EL (cell line): ENCODE measurements around the gene ZNF189.

Experiments used
- DNase-seq: peaks from one replicate; pipeline ENCODE4 v3.0.0-alpha.2; 2016

ZNF189 gene

DNA sequence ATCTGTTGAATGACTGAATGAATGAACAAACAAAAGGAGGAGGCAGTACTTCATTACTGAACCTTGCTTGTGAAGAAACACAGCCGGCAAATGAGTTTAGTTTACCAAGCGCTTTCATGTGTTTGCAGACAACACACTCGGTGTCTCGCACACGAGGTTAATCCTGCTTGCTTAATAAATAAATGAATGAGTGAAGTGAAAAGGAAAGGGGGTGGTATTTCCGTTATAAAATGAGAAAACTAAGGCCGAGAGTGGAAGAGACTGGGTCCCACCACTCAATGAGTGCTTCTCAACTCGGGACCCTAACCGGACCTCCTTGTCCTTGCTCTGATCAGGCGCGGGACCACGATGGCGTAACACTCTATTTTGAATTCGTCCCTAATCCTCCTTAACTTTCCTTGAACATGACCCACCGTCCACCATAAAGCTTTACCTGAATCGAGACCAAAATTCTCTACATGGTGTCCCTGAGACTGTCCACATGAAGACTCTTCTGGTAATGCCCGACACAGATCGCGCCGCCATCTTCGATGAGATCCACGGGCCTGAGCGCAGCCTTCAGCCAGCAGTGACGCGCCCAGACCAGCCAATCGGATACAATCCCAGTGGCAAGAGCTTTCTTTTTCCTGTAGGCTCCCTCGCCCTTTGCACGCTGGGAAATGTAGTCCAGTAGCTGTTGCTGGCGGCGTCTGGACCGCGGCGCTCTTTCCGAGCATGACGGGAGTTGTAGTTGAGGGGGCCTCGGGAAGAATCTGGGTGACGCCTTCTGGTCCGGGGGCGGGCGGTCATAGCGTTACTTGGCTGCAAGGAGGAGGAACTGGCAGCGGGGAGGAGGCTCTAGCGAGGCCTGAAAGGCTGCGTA is at the start of gene ZNF189, which contains the start of gene MRPL50:
TSS of gene ZNF189 (plus strand) at position 784 of the 862 bp plus-strand sequence. CDS start 306 bp downstream, outside the sequence.
TSS of gene MRPL50 (minus strand) at position 551 of the 862 bp plus-strand sequence. CDS start at position 525, 26 bp downstream.
- peak; percentile 99 for DNase-seq

DNA sequence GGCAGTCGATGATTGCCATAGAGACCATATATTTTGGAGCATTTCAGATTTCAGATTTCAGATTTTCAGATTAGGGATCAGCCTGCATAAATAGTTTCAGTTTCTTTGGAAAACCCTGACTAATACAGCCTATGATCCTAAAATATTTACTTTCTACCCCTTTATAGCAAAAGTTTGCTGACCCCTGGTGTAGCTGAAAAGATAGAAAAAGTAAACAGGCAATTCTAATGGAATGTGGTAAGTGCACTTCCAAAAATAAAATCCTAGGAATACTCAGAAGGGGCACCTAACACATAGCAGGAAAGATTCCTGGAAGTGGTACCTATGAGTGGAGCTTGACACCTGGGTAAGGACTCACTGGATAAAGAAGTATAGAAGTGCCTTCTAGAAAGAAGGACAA is 48.4 kb upstream of the ZNF189 start:
- no peak for DNase-seq

- no peak for DNase-seq
Observed at GRCh38 chr9:101352892-101353463, 45.7 kb upstream of the ZNF189 start.

DNA sequence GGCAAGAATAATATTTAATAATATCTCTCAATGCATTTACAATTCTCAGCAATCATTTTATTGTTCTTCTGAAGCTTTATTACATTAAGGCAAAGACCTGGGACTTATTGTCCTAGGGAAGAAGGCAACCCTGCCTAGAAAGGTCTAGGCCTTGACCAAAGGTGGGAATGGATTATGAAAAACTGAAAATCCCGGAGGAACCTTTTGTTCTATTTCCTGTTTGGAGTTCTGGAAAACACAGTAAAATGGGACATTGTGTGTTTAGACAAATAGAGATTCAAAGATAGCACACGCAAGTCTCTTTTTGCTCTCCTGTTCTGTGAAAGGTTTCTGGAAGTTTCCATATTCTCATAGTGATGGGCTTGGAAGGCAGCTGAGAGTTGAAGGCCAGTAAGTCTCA is 45.0 kb upstream of the ZNF189 start:
- no peak for DNase-seq

DNA sequence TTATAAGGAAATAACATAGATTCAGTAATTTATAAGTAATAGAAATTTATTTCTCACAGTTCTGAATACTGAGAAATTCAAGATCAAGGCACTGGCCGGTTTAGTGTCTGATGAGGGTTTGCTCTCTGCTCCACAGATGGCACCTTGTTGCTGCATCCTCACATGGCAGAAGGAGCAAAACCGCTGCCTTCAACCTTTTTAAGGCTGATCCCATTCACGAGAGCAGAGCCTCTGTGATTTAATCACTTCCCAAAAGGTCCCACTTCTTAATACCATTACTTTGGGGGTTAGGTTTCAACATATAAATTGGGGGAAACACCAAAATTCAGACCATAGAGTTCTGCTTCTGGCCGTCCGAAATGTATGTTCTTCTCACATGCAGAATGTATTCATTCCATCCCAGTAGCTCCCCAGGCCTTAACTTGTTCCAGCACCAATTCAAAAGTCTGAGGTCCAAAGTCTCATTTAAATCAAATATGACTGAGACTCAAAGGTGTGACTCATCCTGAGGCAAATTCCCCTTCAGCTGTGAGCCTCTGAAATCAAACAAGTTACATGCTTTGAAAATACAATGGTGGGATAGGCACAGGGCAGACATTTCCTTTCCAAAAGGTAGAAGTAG is 44.4 kb upstream of the ZNF189 start:
- DNase-seq: no peak

GRCh38 chr9:101354765-101355708 is 43.6 kb upstream of the ZNF189 start:
- no peak for DNase-seq

DNA sequence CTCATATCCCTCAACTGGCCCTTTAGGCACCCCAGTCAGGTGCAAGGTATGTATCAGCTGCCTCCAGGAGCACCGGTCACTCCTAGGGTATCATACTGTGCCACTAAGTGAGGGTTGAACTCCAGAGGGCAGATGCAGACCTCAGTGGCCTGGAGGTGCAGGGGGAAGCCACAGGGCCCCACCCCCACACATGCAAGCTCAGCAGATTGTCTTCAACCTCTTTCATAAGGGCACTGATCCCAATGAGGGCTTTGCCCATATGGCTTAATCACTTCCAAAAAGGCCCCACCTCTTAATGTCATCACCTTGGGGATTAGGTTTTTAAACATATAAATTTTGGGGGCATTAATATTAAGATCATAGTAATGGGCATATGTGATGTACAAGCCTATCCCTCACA is 42.0 kb upstream of the ZNF189 start:
- no peak for DNase-seq

DNA sequence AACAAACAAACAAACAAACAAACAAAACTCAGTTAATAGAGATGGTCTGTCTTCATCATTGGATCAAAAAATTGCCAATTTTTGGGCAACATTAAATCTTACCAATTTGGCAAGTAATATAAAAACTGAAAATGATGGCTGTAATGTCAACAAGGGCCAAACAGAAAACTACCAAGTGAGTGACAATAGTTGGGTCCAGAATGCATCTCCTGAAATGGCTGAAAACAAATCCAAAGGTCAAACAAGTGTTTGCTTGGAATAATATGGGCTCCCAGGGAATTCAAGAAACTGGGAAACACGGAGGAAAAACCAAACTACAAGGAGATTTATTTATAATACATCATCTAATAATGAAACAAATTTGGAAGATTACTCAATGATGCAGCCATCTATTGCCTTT is 39.0 kb upstream of the ZNF189 start:
- no peak for DNase-seq

- no peak for DNase-seq
Observed at GRCh38 chr9:101360647-101361046, 38.0 kb upstream of the ZNF189 start.

- no peak for DNase-seq
Observed at GRCh38 chr9:101362450-101362849, 36.2 kb upstream of the ZNF189 start.

DNA sequence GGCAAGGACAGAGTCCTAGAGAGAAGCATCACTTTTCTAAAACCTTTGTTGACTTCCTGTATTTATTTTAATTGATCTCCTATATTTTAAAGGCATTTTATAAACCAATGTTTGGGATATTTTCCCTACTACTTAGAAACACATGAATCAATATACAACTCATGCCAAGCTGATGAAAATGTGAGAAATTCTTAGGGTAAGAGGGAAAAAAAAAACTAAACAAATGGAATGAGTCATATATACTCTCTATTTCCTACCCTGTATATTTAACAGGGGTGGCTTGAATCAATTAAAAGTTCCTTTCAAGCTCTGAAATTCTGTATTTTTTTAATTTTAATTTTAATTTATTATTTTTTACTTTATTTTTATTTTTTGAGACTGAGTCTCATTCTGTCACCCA is 33.5 kb upstream of the ZNF189 start:
- DNase-seq: peak; percentile 39

DNA sequence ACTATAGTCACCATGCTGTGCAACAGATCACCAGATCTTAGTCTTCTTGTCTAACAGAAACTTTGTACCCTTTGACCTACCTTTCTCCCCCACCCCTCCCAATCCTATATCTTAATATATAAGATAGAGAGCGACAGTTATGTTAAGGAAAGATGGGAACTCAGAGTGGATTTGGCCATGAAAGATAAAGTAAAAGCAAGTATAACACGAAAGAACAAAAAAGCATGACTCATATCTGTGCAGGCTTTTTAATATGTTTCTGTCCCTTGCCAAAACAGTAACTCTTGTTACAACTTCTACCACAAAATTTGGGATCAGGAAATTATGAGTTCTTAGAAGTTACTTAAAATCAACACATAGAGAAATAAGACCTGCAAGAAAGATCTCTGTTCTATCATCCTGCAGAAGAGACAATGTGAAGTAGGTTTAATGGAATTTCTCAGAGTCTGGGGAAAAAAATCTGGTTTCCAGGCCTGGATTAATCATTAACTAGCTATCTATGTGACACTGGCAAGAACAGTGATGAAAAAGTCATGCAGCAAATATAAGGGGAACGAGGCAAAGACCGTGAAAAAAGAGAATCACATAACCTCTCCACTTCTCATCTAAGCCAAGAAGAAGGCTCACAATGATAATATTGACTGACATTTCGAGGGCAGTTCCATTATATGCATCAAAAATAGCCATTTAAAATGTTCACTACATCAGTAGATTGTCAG is 32.5 kb upstream of the ZNF189 start:
- DNase-seq: peak; percentile 34

DNA sequence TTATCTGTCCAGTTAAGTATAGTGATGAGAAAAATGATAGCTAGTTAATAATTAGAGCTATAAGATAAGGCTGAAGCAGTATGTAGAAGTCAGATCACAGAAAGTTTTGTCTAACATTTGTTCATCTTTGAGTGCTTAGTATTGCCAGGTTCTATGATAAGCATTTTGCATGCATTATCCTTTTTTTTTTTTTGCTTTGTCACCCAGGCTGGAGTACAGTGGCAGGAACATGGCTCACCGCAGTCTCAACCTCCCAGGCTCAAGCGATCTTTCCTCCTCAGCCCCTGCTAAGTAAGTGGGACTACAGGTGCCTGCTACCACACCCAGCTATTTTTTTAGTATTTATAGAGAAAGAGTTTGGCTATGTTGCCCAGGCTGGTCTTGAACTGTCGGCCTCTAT is 31.3 kb upstream of the ZNF189 start:
- DNase-seq: no peak

DNA sequence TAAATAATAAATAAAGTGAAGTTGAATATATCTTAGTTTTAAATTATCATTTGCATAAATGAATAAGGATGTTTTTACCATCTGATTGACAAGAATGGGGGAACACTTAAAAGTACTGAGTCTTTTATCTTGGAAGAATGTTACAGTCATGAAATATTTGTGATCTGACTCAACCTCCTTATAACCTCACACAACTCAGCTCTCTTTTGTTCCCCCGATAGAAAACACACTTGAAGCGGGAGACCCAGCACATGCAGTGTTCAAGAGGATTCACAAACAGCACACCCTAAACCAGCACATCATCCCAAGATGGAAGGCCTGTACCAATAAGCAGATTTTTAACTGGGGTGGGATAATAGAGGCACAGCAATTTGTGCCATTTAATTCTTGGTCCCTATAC is 29.4 kb upstream of the ZNF189 start:
- DNase-seq: peak; percentile 61

DNA sequence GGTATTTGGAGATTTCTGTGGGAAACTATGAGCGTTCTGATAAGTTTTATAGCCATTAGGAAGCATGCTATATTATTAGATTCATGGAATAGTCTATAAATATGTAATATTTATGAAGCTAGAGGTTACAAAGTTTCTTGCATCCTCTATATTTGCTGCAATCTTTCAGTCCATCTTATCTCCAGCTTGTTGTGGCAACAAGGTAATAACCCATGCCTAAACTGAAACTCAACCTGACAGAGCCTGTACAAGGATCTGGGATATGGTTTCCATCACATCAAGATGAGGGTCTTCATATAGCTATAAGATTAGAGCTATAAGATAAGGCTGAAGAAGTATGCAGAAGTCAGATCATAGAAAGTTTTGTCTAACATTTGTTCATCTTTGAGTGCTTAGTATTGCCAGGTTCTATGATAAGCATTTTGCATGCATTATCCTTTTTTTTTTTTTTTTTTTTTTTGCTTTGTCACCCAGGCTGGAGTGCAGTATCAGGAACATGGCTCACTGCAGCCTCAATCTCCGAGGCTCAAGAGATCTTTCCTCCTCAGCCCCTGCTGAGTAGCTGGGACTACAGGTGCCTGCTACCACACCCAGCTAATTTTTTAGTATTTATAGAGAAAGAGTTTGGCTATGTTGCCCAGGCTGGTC is 28.6 kb upstream of the ZNF189 start:
- DNase-seq: no peak

DNA sequence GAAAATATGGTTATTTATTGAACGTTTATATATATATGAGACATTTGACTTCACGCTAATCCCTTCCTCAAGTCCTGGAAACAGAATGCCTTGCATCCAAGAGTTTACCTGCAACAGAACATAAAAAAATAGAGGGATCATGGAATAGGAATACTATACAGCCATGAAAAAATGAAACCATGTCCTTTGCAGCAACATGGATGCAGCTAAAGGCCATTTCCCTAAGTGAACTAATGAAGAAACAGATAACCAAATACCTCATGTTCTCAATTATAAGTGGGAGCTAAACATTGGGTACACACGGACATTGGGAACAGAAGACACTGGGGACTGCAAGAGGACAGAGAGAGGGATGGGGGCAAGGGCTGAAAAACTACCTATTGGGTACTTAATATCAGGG is 26.8 kb upstream of the ZNF189 start:
- DNase-seq: no peak

GRCh38 chr9:101372327-101373118 is 26.1 kb upstream of the ZNF189 start:
- DNase-seq: no peak

GRCh38 chr9:101375546-101375945 is 23.1 kb upstream of the ZNF189 start:
- no peak for DNase-seq

DNA sequence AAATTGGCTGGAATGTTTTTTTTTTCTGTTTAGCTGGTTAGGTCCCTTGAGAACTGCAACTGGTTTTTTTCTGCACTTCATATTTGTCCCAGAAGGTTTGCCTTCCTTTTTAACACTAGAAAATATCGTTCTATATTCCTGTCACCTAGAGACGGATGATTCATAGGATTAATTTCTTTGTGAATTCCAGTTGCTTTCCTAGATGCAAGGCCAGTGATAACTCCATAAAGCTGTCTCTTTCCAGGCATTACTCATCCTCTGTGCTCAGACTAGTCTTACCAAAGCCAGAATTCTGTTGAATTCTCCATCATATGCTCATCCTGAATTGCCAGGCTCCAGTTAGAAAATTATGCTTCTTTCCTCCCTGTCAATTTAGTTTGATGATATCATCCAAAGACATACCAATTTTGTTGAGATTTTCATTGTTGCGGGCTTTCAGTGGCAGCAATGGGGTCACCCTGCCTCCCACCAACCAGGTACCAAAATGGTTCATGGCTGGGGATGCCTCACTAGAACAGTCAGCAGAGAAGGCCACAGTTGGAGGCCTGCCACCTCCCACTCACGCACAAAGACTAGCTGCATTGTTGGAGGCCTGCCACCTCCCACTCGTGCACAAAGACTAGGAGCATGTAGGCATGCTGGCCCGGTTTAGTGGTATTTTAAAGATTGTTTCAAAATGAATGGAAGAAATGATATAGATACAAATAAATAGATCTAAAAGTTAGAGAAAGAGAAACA is 22.4 kb upstream of the ZNF189 start:
- DNase-seq: peak; percentile 86

GRCh38 chr9:101380295-101380694 is 18.4 kb upstream of the ZNF189 start:
- DNase-seq: no peak
